Measurements from ENCODE around the gene CHRNA4.
"Not testable (repeated sequence)": the region's sequence is repeated elsewhere in the genome, so short reads cannot be mapped to it uniquely, and the experiment has no call there.

DNA sequence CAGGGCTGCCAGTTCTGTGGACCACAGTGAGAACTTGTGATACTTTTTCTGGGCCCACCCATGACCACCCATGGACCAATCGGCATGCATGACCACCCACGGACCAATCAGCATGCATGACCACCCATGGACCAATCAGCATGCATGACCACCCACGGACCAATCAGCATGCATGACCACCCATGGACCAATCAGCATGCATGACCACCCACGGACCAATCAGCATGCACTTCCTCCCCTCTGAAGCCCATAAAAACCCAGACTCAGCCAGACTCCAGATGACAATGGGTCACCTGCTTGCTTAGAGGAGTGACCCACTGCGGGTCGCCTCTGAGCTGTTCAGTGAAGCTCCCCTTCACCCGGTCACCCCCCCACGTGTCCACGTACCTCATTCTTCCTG is 18.7 kb upstream of the CHRNA4 start:
- TF ChIP-seq, protein P1, sequence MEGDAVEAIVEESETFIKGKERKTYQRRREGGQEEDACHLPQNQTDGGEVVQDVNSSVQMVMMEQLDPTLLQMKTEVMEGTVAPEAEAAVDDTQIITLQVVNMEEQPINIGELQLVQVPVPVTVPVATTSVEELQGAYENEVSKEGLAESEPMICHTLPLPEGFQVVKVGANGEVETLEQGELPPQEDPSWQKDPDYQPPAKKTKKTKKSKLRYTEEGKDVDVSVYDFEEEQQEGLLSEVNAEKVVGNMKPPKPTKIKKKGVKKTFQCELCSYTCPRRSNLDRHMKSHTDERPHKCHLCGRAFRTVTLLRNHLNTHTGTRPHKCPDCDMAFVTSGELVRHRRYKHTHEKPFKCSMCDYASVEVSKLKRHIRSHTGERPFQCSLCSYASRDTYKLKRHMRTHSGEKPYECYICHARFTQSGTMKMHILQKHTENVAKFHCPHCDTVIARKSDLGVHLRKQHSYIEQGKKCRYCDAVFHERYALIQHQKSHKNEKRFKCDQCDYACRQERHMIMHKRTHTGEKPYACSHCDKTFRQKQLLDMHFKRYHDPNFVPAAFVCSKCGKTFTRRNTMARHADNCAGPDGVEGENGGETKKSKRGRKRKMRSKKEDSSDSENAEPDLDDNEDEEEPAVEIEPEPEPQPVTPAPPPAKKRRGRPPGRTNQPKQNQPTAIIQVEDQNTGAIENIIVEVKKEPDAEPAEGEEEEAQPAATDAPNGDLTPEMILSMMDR (IDR thresholded peaks at IDR 0.05; ENCODE audit: low read depth, low read length): not testable (repeated sequence)
- not testable (repeated sequence) for TF ChIP-seq EZH2phosphoT487 (IDR thresholded peaks at IDR 0.05; ENCODE audit: low read depth)

Data from OCI-LY3 (cell line).